ENCODE measurements around the gene ITPKC. TPM values are rescaled to one million over a fixed set of nuclear protein-coding genes. Genes with fewer than 3 reads are reported as not detected.

Gene ITPKC
- polyA plus RNA-seq, 1 donor = 28.4 TPM

Other genes starting within 250 kb of the ITPKC start
- 27.8 TPM for gene SHKBP1, start 140.2 kb upstream of the ITPKC start, polyA plus RNA-seq
- 223 TPM for gene LTBP4, start 115.7 kb upstream of the ITPKC start, polyA plus RNA-seq
- gene NUMBL, start 26.5 kb upstream of the ITPKC start, polyA plus RNA-seq = 16.3 TPM
- gene COQ8B, start 226 bp upstream of the ITPKC start, polyA plus RNA-seq = 35.7 TPM
- gene ACTMAP, start 33.4 kb downstream of the ITPKC start, polyA plus RNA-seq = 16.6 TPM
- gene SNRPA, start 34.1 kb downstream of the ITPKC start, polyA plus RNA-seq = 65.7 TPM
- gene MIA, start 58.4 kb downstream of the ITPKC start, polyA plus RNA-seq = 6.2 TPM
- 19.2 TPM for gene RAB4B, start 61.1 kb downstream of the ITPKC start, polyA plus RNA-seq
- gene EGLN2, start 82.1 kb downstream of the ITPKC start, polyA plus RNA-seq = 61.6 TPM
- 0.07 TPM for gene CYP2A6, start 133.3 kb downstream of the ITPKC start, polyA plus RNA-seq
- 0.04 TPM for gene CYP2A7, start 165.1 kb downstream of the ITPKC start, polyA plus RNA-seq